ENCODE results near the gene MYOCOS. TPM values are rescaled to one million over a fixed set of nuclear protein-coding genes. Genes with fewer than 3 reads are reported as not detected.
"Not testable (repeated sequence)": the region's sequence is repeated elsewhere in the genome, so short reads cannot be mapped to it uniquely, and the experiment has no call there.

The MYOCOS gene
- total and polyA plus RNA-seq, 3 donors from 2014 or later = 0.33 to 0.55 (median 0.37) TPM

- peak; percentile 39 for DNase-seq
- Histone ChIP-seq H3K4me3 (no peak overlapping the region), H3K27me3 (no peaks in the 10 kb centered on the region), H3K4me1 (peaks cover 32% of the 10 kb centered on the region), H3K36me3 (ENCODE audit: low read depth, missing control alignments) (no peaks in the 10 kb centered on the region), H3K27ac (peak overlapping the region; percentile 84 to 86), H3K9me3 (no peaks in the 10 kb centered on the region)
- 19 to 23% methylated on average over 8 of the region's 8 CpGs for WGBS, 2 donors
- intact Hi-C loops (cut with DNase I; ENCODE audit: low total_unique reads) = no loop called here
- TF ChIP-seq CTCF (IDR thresholded peaks at IDR 0.05) = no peak
- no peak for TF ChIP-seq POLR2A (IDR thresholded peaks at IDR 0.05)
Measured at GRCh38 chr1:171654201-171654941, 32.3 kb downstream of the MYOCOS start.

GRCh38 chr1:171654942-171655745, 33.1 kb downstream of the MYOCOS start:
- DNase-seq = peak; percentile 88
- peaks cover 32% of the 10 kb centered on the region for H3K4me1 ChIP-seq
- H3K27ac ChIP-seq = peak overlapping the region; percentile 84 to 86
- TF ChIP-seq CTCF (IDR thresholded peaks at IDR 0.05) (peak; percentile 13 to 60 (median 58)), POLR2A (IDR thresholded peaks at IDR 0.05) (no peak)
- no peak overlapping the region for H3K4me3 ChIP-seq
- intact Hi-C loops (cut with DNase I; ENCODE audit: low total_unique reads) = no loop called here
- 14 to 15% methylated on average over 23 to 24 of the region's 24 CpGs for WGBS, 2 donors
- H3K27me3 ChIP-seq = no peaks in the 10 kb centered on the region
- H3K9me3 ChIP-seq = no peaks in the 10 kb centered on the region
- no peaks in the 10 kb centered on the region for H3K36me3 ChIP-seq (ENCODE audit: low read depth, missing control alignments)

GRCh38 chr1:171655746-171656116, 33.7 kb downstream of the MYOCOS start:
- intact Hi-C loops (cut with DNase I; ENCODE audit: low total_unique reads) = no loop called here
- Histone ChIP-seq H3K4me3 (no peak overlapping the region), H3K36me3 (ENCODE audit: low read depth, missing control alignments) (no peaks in the 10 kb centered on the region), H3K27ac (peak overlapping the region in 1 of 2 donors; percentile 84), H3K27me3 (no peaks in the 10 kb centered on the region), H3K9me3 (no peaks in the 10 kb centered on the region), H3K4me1 (peaks cover 32% of the 10 kb centered on the region)
- TF ChIP-seq POLR2A (IDR thresholded peaks at IDR 0.05) (no peak), CTCF (IDR thresholded peaks at IDR 0.05) (no peak)
- DNase-seq = no peak
- WGBS, 2 donors = 38 to 52% methylated on average over 5 to 6 of the region's 6 CpGs

GRCh38 chr1:171656206-171656605, 34.2 kb downstream of the MYOCOS start:
- DNase-seq; H3K27ac ChIP-seq; H3K4me3 ChIP-seq; intact Hi-C loops (cut with DNase I; ENCODE audit: low total_unique reads); H3K36me3 ChIP-seq (ENCODE audit: low read depth, missing control alignments); H3K27me3 ChIP-seq; H3K9me3 ChIP-seq: not testable (repeated sequence)
- H3K4me1 ChIP-seq = peaks cover 32% of the 10 kb centered on the region
- WGBS, 2 donors = 64 to 85% methylated on average over 9 of the region's 9 CpGs

GRCh38 chr1:171661076-171661650, 39.1 kb downstream of the MYOCOS start:
- H3K27ac ChIP-seq = no peak overlapping the region

More at GRCh38 chr1:171661076-171661650, 39.1 kb downstream of the MYOCOS start:
- TF ChIP-seq CTCF (IDR thresholded peaks at IDR 0.05) (no peak), POLR2A (IDR thresholded peaks at IDR 0.05) (no peak)
- intact Hi-C loops (cut with DNase I; ENCODE audit: low total_unique reads) = no loop called here
- no peak overlapping the region for H3K4me3 ChIP-seq
- 90 to 94% methylated on average over 5 of the region's 5 CpGs for WGBS, 2 donors
- H3K4me1 ChIP-seq = no peaks in the 10 kb centered on the region
- H3K27me3 ChIP-seq = no peaks in the 10 kb centered on the region
- no peaks in the 10 kb centered on the region for H3K9me3 ChIP-seq
- H3K36me3 ChIP-seq (ENCODE audit: low read depth, missing control alignments) = no peaks in the 10 kb centered on the region
- DNase-seq = no peak
